ENCODE measurements around the gene RHOH.

RHOH gene

GRCh38 chr4:40214038-40214437, 17.2 kb downstream of the RHOH start:
- TF ChIP-seq JUND (IDR thresholded peaks at IDR 0.05; ENCODE audit: low read depth), result no peak
- in situ Hi-C loops (cut with HindIII; ENCODE audit: low pct_unique_long_range_greater_than_20kb, low sequenced_read_pairs), result no loop called here
- no peak for DNase-seq (ENCODE audit: low read depth in 1 of 2, low spot score in 1 of 2)

- no peak for DNase-seq (ENCODE audit: low read depth in 1 of 2, low spot score in 1 of 2)
- no peak for TF ChIP-seq JUND (IDR thresholded peaks at IDR 0.05; ENCODE audit: low read depth)
- in situ Hi-C loops (cut with HindIII; ENCODE audit: low pct_unique_long_range_greater_than_20kb, low sequenced_read_pairs), result no loop called here
Observed at GRCh38 chr4:40214661-40215418, 18.0 kb downstream of the RHOH start.

- in situ Hi-C loops (cut with HindIII; ENCODE audit: low pct_unique_long_range_greater_than_20kb, low sequenced_read_pairs), result no loop called here
- TF ChIP-seq JUND (IDR thresholded peaks at IDR 0.05; ENCODE audit: low read depth), result no peak
- no peak for DNase-seq (ENCODE audit: low read depth in 1 of 2, low spot score in 1 of 2)
Observed at GRCh38 chr4:40216622-40217366, 20.0 kb downstream of the RHOH start.

- no peak for TF ChIP-seq JUND (IDR thresholded peaks at IDR 0.05; ENCODE audit: low read depth)
- in situ Hi-C loops (cut with HindIII; ENCODE audit: low pct_unique_long_range_greater_than_20kb, low sequenced_read_pairs), result no loop called here
- DNase-seq (ENCODE audit: low read depth in 1 of 2, low spot score in 1 of 2), result no peak
Observed at GRCh38 chr4:40221744-40222143, 24.9 kb downstream of the RHOH start.

GRCh38 chr4:40223343-40223742, 26.5 kb downstream of the RHOH start:
- TF ChIP-seq JUND (IDR thresholded peaks at IDR 0.05; ENCODE audit: low read depth), result no peak
- no peak for DNase-seq (ENCODE audit: low read depth in 1 of 2, low spot score in 1 of 2)
- in situ Hi-C loops (cut with HindIII; ENCODE audit: low pct_unique_long_range_greater_than_20kb, low sequenced_read_pairs), result no loop called here

GRCh38 chr4:40224432-40224831, 27.6 kb downstream of the RHOH start:
- TF ChIP-seq JUND (IDR thresholded peaks at IDR 0.05; ENCODE audit: low read depth), result no peak
- no peak for DNase-seq (ENCODE audit: low read depth in 1 of 2, low spot score in 1 of 2)
- in situ Hi-C loops (cut with HindIII; ENCODE audit: low pct_unique_long_range_greater_than_20kb, low sequenced_read_pairs), result no loop called here

DNA sequence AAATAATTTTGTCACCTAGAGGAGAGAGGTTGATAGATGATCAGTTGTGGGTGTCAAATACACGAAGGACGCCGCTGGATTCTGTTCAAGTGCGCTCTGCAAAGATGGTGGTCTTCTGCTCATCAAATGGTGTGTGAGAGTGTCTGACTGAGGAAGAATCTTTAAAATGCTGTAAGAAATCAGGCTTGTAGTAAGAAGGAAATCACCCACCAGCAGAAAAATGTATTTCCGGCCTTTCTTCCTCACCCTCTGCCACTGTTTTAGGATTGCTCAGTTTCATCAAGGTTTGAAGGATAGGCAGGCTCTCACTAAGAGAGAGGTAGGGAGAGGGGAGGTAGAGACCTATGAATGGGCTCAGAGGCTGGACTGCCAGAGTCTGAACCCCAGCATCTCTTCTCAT, 28.7 kb downstream of the RHOH start:
- in situ Hi-C loops (cut with HindIII; ENCODE audit: low pct_unique_long_range_greater_than_20kb, low sequenced_read_pairs), result no loop called here
- no peak for DNase-seq (ENCODE audit: low read depth in 1 of 2, low spot score in 1 of 2)
- no peak for TF ChIP-seq JUND (IDR thresholded peaks at IDR 0.05; ENCODE audit: low read depth)

- in situ Hi-C loops (cut with HindIII; ENCODE audit: low pct_unique_long_range_greater_than_20kb, low sequenced_read_pairs), result no loop called here
- TF ChIP-seq JUND (IDR thresholded peaks at IDR 0.05; ENCODE audit: low read depth), result no peak
- no peak for DNase-seq (ENCODE audit: low read depth in 1 of 2, low spot score in 1 of 2)
Observed at GRCh38 chr4:40227284-40227683, 30.5 kb downstream of the RHOH start.

DNA sequence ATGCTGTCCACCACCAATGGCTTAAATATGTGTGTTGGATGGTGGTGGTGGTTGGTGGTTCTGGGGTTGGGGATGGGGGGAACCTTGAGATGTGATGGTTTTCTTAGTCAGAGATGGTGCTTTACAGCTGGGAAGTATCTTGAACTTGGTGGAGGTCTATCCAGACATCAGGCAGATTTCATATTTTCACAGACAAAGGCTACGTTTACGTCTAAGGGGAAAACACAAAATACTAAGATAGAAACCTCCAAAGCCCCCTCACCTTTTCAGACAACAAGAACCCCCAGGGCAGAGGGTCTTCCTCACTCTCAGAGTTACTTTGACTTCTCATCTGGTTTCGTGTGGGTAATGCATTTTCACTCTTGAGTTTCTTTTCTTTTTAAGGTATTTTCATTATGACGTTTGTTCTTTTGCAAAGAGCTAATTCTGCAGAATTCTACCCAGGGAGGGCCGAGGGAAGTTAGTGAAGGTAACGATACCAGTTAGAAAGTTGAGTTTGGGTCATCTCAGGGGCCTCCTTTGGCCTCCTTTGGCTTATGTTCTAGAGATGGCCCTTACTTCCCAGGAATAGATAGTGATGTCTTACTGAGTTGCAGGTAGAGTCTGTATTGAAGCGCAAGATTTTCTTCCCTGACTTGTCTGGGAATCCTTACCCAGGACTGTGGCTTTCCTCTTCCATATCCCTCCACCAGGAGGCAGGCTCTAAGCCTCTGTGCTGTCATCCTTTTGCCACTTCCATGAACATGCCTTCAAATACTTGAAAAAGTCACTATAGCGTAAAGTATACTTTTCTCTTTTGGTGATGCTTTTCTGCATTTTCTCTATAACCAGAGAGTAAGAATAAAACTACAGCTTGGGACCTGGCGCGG, 31.9 kb downstream of the RHOH start:
- in situ Hi-C loops (cut with HindIII; ENCODE audit: low pct_unique_long_range_greater_than_20kb, low sequenced_read_pairs), result no loop called here
- no peak for TF ChIP-seq JUND (IDR thresholded peaks at IDR 0.05; ENCODE audit: low read depth)
- DNase-seq (ENCODE audit: low read depth in 1 of 2, low spot score in 1 of 2), result no peak

DNA sequence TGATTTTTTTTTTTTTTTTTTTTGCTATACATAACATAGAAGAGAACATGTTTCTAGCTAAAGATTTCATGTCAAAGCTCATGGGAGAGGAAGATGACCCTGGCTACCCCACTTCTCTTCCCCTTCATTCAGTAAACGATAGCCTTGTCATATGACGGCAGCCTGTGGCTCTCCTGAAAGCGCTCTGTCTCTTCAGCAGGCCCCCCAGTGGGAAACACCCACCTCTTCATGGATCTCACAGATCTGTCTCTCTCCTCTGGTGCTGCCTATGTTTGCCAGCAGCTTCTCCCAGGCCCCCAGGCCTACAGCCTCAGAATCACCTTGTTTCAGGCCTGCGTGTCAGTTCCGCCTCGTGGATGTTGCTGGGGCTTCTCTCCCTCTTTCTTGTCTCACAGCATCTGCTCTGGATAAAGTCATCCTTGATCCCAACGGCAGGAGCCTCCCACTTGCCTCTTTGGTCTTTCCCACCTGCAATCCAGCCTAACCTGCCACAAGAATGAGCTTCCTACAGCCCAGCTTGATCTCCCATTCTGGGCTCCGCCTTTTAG, 34.6 kb downstream of the RHOH start:
- no peak for DNase-seq (ENCODE audit: low read depth in 1 of 2, low spot score in 1 of 2)
- in situ Hi-C loops (cut with HindIII; ENCODE audit: low pct_unique_long_range_greater_than_20kb, low sequenced_read_pairs), result no loop called here
- no peak for TF ChIP-seq JUND (IDR thresholded peaks at IDR 0.05; ENCODE audit: low read depth)

- DNase-seq (ENCODE audit: low read depth in 1 of 2, low spot score in 1 of 2), result no peak
- in situ Hi-C loops (cut with HindIII; ENCODE audit: low pct_unique_long_range_greater_than_20kb, low sequenced_read_pairs), result no loop called here
- TF ChIP-seq JUND (IDR thresholded peaks at IDR 0.05; ENCODE audit: low read depth), result no peak
Observed at GRCh38 chr4:40232610-40233009, 35.8 kb downstream of the RHOH start.

GRCh38 chr4:40233227-40233626, 36.4 kb downstream of the RHOH start:
- TF ChIP-seq JUND (IDR thresholded peaks at IDR 0.05; ENCODE audit: low read depth), result no peak
- in situ Hi-C loops (cut with HindIII; ENCODE audit: low pct_unique_long_range_greater_than_20kb, low sequenced_read_pairs), result no loop called here
- DNase-seq (ENCODE audit: low read depth in 1 of 2, low spot score in 1 of 2), result no peak
